CD4-positive, CD25-positive, alpha-beta regulatory T cell (primary cell): Measurements from ENCODE around the gene CAPN14. TPM values are rescaled to one million over a fixed set of nuclear protein-coding genes. Genes with fewer than 3 reads are reported as not detected.
A peak's percentile ranks its signal among the peaks of the same experiment; 100 is the strongest.

Experiments used
- ATAC-seq, 2 donors: fragments of 150-1000 bp; cut with Tn5 transposase; one replicate each; pipeline ENCODE4 v1.10.0; 2021; ENCODE audit warnings: low read depth in 2 of 2, moderate number of reproducible peaks in 2 of 2, moderate library complexity in 1 of 2
- DNase-seq, 3 donors: peaks; one replicate each; pipeline versions ENCODE4 v3.0.0 to v3.0.0-alpha.2; 2012 to 2022; ENCODE audit warnings: mixed read lengths in 1 of 3
- H3K27ac ChIP-seq: one replicate; pipeline ENCODE4 v1.7.0; 2013; ENCODE audit warnings: mild to moderate bottlenecking, low read length; ENCODE audit not compliant: insufficient read depth, poor library complexity, severe bottlenecking
- H3K27me3 ChIP-seq: one replicate; pipeline ENCODE4 v1.7.0; 2013; ENCODE audit warnings: low read length; ENCODE audit not compliant: control insufficient read depth, insufficient read depth
- H3K36me3 ChIP-seq: one replicate; pipeline ENCODE4 v1.7.0; 2013; ENCODE audit warnings: mild to moderate bottlenecking, low read length, moderate library complexity; ENCODE audit not compliant: control insufficient read depth, insufficient read depth
- H3K4me1 ChIP-seq: 2 replicates; pipeline ENCODE4 v1.7.0; 2013; ENCODE audit warnings: mild to moderate bottlenecking, low read length; ENCODE audit not compliant: insufficient read depth, control insufficient read depth, poor library complexity, severe bottlenecking
- H3K4me3 ChIP-seq: one replicate; pipeline ENCODE4 v1.7.0; 2013; ENCODE audit warnings: low read depth, mild to moderate bottlenecking, low read length, moderate library complexity
- H3K9me3 ChIP-seq, 2 experiments: 1 replicate in 1 of 2; 2 replicates in 1 of 2; pipeline ENCODE4 v1.7.0; 2013; ENCODE audit warnings: low read length in 2 of 2, mild to moderate bottlenecking in 1 of 2, moderate library complexity in 1 of 2; ENCODE audit not compliant: control insufficient read depth in 2 of 2
- H3K27ac Mint-ChIP-seq, 3 donors: one replicate each; pipeline ENCODE4 v1.8.0; 2020 to 2022; ENCODE audit warnings: mild to moderate bottlenecking in 3 of 3, mixed read lengths in 3 of 3, moderate library complexity in 2 of 3
- H3K27me3 Mint-ChIP-seq: one replicate; pipeline ENCODE4 v1.8.0; 2022; ENCODE audit warnings: mild to moderate bottlenecking, mixed read lengths
- H3K36me3 Mint-ChIP-seq: one replicate; pipeline ENCODE4 v1.8.0; 2020; ENCODE audit warnings: mixed read lengths
- H3K4me1 Mint-ChIP-seq, 4 donors: one replicate each; pipeline ENCODE4 v1.8.0; 2020 to 2022; ENCODE audit warnings: mixed read lengths in 4 of 4, mild to moderate bottlenecking in 1 of 4
- H3K4me3 Mint-ChIP-seq, 4 donors: one replicate each; pipeline ENCODE4 v1.8.0; 2020 to 2022; ENCODE audit warnings: mild to moderate bottlenecking in 4 of 4, mixed read lengths in 4 of 4, moderate library complexity in 3 of 4
- H3K9me3 Mint-ChIP-seq, 7 donors: one replicate each; pipeline ENCODE4 v1.8.0; 2020 to 2022; ENCODE audit warnings: mixed read lengths in 7 of 7, mild to moderate bottlenecking in 3 of 7, moderate library complexity in 2 of 7
- polyA plus RNA-seq, 4 donors: library from polyadenylated mRNA; unstranded; fragments of 300-500 nt; fragmentation: Illumina TruSeq; gene quantifications; one replicate each; pipeline ENCODE4 v1.2.3, GENCODE V29; 2021
- total RNA-seq: library from RNA; stranded (reverse); gene quantifications from one replicate; pipeline ENCODE4 v1.2.3, GENCODE V29; 2022

The CAPN14 gene
- total and polyA plus RNA-seq, 5 donors from 2014 or later = 0.08 to 0.20 (median 0.10) TPM; not detected in 2

GRCh38 chr2:31249009-31249690, 31.8 kb upstream of the CAPN14 start:
- ATAC-seq (no peak), DNase-seq (no peak)
- H3K4me1 Mint-ChIP-seq = peaks cover 0 to 2% (median 0%) of the 10 kb centered on the region in 4 donors
- no peak overlapping the region for H3K4me3 Mint-ChIP-seq
- no peaks in the 10 kb centered on the region for H3K4me1 ChIP-seq
- no peaks in the 10 kb centered on the region for H3K27me3 Mint-ChIP-seq
- no peaks in the 10 kb centered on the region for H3K9me3 ChIP-seq
- no peak overlapping the region for H3K27ac Mint-ChIP-seq
- peaks cover 1% of the 10 kb centered on the region for H3K36me3 ChIP-seq
- no peak overlapping the region for H3K27ac ChIP-seq
- H3K27me3 ChIP-seq = no peaks in the 10 kb centered on the region
- H3K36me3 Mint-ChIP-seq = peaks cover 15% of the 10 kb centered on the region
- no peaks in the 10 kb centered on the region for H3K9me3 Mint-ChIP-seq
- H3K4me3 ChIP-seq = no peak overlapping the region

GRCh38 chr2:31248139-31248538, 30.8 kb upstream of the CAPN14 start:
- no peak overlapping the region for H3K4me3 Mint-ChIP-seq
- no peaks in the 10 kb centered on the region for H3K27me3 Mint-ChIP-seq
- peaks cover 0 to 2% (median under 1%) of the 10 kb centered on the region in 4 donors for H3K4me1 Mint-ChIP-seq
- Histone ChIP-seq H3K36me3 (peaks cover 2% of the 10 kb centered on the region), H3K27me3 (no peaks in the 10 kb centered on the region), H3K4me3 (no peak overlapping the region), H3K27ac (no peak overlapping the region), H3K9me3 (no peaks in the 10 kb centered on the region), H3K4me1 (no peaks in the 10 kb centered on the region)
- H3K36me3 Mint-ChIP-seq = peaks cover 17% of the 10 kb centered on the region
- ATAC-seq = no peak
- H3K9me3 Mint-ChIP-seq = no peaks in the 10 kb centered on the region
- no peak for DNase-seq
- H3K27ac Mint-ChIP-seq = peak overlapping the region in 1 of 3 donors; percentile 48

- Histone ChIP-seq H3K9me3 (no peaks in the 10 kb centered on the region), H3K27ac (no peak overlapping the region), H3K4me3 (no peak overlapping the region), H3K4me1 (no peaks in the 10 kb centered on the region), H3K36me3 (peaks cover 2% of the 10 kb centered on the region), H3K27me3 (no peaks in the 10 kb centered on the region)
- H3K27ac Mint-ChIP-seq = peak overlapping the region in 1 of 3 donors; percentile 2
- H3K4me3 Mint-ChIP-seq = no peak overlapping the region
- DNase-seq (no peak), ATAC-seq (no peak)
- H3K9me3 Mint-ChIP-seq = no peaks in the 10 kb centered on the region
- peaks cover 17% of the 10 kb centered on the region for H3K36me3 Mint-ChIP-seq
- H3K27me3 Mint-ChIP-seq = no peaks in the 10 kb centered on the region
- peaks cover 0 to 2% (median under 1%) of the 10 kb centered on the region in 4 donors for H3K4me1 Mint-ChIP-seq
These were observed 30.4 kb upstream of the CAPN14 start for GRCh38 chr2:31247711-31248110.

- peaks cover 0 to 2% (median under 1%) of the 10 kb centered on the region in 4 donors for H3K4me1 Mint-ChIP-seq
- no peaks in the 10 kb centered on the region for H3K9me3 Mint-ChIP-seq
- Histone ChIP-seq H3K27ac (no peak overlapping the region), H3K4me3 (no peak overlapping the region), H3K27me3 (no peaks in the 10 kb centered on the region), H3K36me3 (peaks cover 2% of the 10 kb centered on the region), H3K4me1 (no peaks in the 10 kb centered on the region), H3K9me3 (no peaks in the 10 kb centered on the region)
- no peak overlapping the region for H3K4me3 Mint-ChIP-seq
- DNase-seq = no peak
- H3K36me3 Mint-ChIP-seq = peaks cover 17% of the 10 kb centered on the region
- no peak for ATAC-seq
- H3K27me3 Mint-ChIP-seq = no peaks in the 10 kb centered on the region
- no peak overlapping the region for H3K27ac Mint-ChIP-seq
These were observed 29.0 kb upstream of the CAPN14 start for GRCh38 chr2:31246184-31246852.

GRCh38 chr2:31244101-31244500, 26.8 kb upstream of the CAPN14 start:
- H3K27me3 ChIP-seq = no peaks in the 10 kb centered on the region
- no peak overlapping the region for H3K27ac Mint-ChIP-seq
- H3K27me3 Mint-ChIP-seq = no peaks in the 10 kb centered on the region
- H3K36me3 Mint-ChIP-seq = peaks cover 17% of the 10 kb centered on the region
- H3K4me3 Mint-ChIP-seq = no peak overlapping the region
- peaks cover 2% of the 10 kb centered on the region for H3K36me3 ChIP-seq
- H3K4me1 ChIP-seq = no peaks in the 10 kb centered on the region
- H3K9me3 Mint-ChIP-seq = no peaks in the 10 kb centered on the region
- H3K4me3 ChIP-seq = no peak overlapping the region
- H3K27ac ChIP-seq = no peak overlapping the region
- H3K4me1 Mint-ChIP-seq = peaks cover 0 to 2% (median under 1%) of the 10 kb centered on the region in 4 donors
- H3K9me3 ChIP-seq = no peaks in the 10 kb centered on the region
- ATAC-seq = no peak
- no peak for DNase-seq

GRCh38 chr2:31243053-31243452, 25.7 kb upstream of the CAPN14 start:
- Mint-ChIP-seq H3K27me3 (no peaks in the 10 kb centered on the region), H3K36me3 (peaks cover 14% of the 10 kb centered on the region), H3K9me3 (no peaks in the 10 kb centered on the region), H3K4me3 (no peak overlapping the region), H3K27ac (no peak overlapping the region), H3K4me1 (peaks cover 0 to 2% (median 1%) of the 10 kb centered on the region in 4 donors)
- Histone ChIP-seq H3K27ac (no peak overlapping the region), H3K4me3 (no peak overlapping the region), H3K9me3 (no peaks in the 10 kb centered on the region), H3K36me3 (peaks cover 2% of the 10 kb centered on the region), H3K27me3 (no peaks in the 10 kb centered on the region), H3K4me1 (no peaks in the 10 kb centered on the region)
- ATAC-seq = no peak
- DNase-seq = no peak

- H3K4me1 Mint-ChIP-seq = peaks cover 0 to 2% (median 1%) of the 10 kb centered on the region in 4 donors
These were observed 24.4 kb upstream of the CAPN14 start for GRCh38 chr2:31241625-31242270.

More at GRCh38 chr2:31241625-31242270, 24.4 kb upstream of the CAPN14 start:
- no peaks in the 10 kb centered on the region for H3K9me3 ChIP-seq
- no peak overlapping the region for H3K27ac Mint-ChIP-seq
- no peak overlapping the region for H3K4me3 Mint-ChIP-seq
- H3K4me1 ChIP-seq = no peaks in the 10 kb centered on the region
- H3K27me3 ChIP-seq = no peaks in the 10 kb centered on the region
- no peak for ATAC-seq
- peaks cover 9% of the 10 kb centered on the region for H3K36me3 Mint-ChIP-seq
- no peak overlapping the region for H3K4me3 ChIP-seq
- H3K27me3 Mint-ChIP-seq = no peaks in the 10 kb centered on the region
- no peak for DNase-seq
- H3K9me3 Mint-ChIP-seq = no peaks in the 10 kb centered on the region
- peaks cover 2% of the 10 kb centered on the region for H3K36me3 ChIP-seq
- H3K27ac ChIP-seq = no peak overlapping the region
